ENCODE results near the gene RTL1. TPM values are rescaled to one million over a fixed set of nuclear protein-coding genes. Genes with fewer than 3 reads are reported as not detected.

The RTL1 gene
- total RNA-seq, 1 donor = not detected

- H3K9me3 ChIP-seq (ENCODE audit: low read depth, low read length) = no peaks in the 10 kb centered on the region
- no peaks in the 10 kb centered on the region for H3K27me3 ChIP-seq (ENCODE audit: insufficient read depth, low read length)
- no peak overlapping the region for H3K4me3 ChIP-seq (ENCODE audit: low read length)
- no peaks in the 10 kb centered on the region for H3K4me1 ChIP-seq (ENCODE audit: insufficient read depth, low read length)
These were observed 23.0 kb downstream of the RTL1 start for GRCh38 chr14:100880271-100881101.

GRCh38 chr14:100879782-100880181 lies 23.7 kb downstream of the RTL1 start:
- H3K4me1 ChIP-seq (ENCODE audit: insufficient read depth, low read length) = no peaks in the 10 kb centered on the region
- no peaks in the 10 kb centered on the region for H3K9me3 ChIP-seq (ENCODE audit: low read depth, low read length)
- H3K4me3 ChIP-seq (ENCODE audit: low read length) = no peak overlapping the region
- no peaks in the 10 kb centered on the region for H3K27me3 ChIP-seq (ENCODE audit: insufficient read depth, low read length)

- H3K27me3 ChIP-seq (ENCODE audit: insufficient read depth, low read length) = no peaks in the 10 kb centered on the region
These were observed 24.3 kb downstream of the RTL1 start for GRCh38 chr14:100879194-100879593.

DNA sequence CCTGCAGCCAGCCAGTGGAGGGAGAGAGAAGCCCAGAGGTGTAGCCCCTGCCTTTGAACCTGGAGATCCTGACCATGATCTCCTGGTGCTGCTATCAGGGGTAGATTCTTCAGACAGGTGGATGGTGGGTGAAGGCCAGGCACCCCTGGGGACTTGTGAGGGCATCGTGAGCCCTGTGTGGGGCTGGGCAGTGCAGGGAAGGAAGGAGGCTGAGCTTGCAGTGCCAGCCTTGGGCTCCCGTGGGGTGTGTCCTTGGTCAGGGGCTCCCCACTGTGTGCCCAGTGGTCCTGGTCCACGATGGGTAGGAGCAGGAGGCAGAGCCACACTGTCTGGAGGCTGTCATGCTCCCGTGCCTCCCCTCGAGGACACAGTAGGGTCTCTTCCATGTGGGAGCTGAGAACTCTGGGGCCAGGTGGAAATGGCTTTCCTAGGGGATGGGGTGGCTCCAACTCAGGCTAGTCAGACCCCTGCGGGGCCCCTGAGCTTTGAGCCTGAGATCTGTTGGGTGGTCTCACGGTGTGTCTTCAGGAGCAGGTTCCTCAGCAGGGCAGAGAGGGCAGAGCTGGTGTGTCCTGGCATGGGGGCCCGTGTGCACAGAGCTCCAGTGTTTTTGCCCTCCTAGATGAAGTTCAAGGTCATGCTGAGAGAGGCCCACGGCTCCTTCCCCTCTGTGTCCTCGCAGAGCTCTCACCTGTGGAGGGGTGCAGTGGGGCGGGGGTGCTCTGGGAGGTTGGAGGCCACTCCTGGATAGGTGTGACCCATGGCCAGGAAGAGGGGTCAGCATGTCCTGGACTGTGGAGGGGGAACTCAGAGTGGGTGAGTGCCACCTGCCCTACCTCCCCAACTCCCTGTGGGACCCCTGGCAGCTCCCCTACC lies 25.0 kb downstream of the RTL1 start:
- no peak overlapping the region for H3K4me3 ChIP-seq (ENCODE audit: low read length)
- H3K27me3 ChIP-seq (ENCODE audit: insufficient read depth, low read length) = no peaks in the 10 kb centered on the region
- H3K4me1 ChIP-seq (ENCODE audit: insufficient read depth, low read length) = no peaks in the 10 kb centered on the region
- no peaks in the 10 kb centered on the region for H3K9me3 ChIP-seq (ENCODE audit: low read depth, low read length)

More at GRCh38 chr14:100879194-100879593, 24.3 kb downstream of the RTL1 start:
- H3K4me1 ChIP-seq (ENCODE audit: insufficient read depth, low read length) = no peaks in the 10 kb centered on the region
- no peak overlapping the region for H3K4me3 ChIP-seq (ENCODE audit: low read length)
- no peaks in the 10 kb centered on the region for H3K9me3 ChIP-seq (ENCODE audit: low read depth, low read length)

- Histone ChIP-seq H3K4me3 (ENCODE audit: low read length) (no peak overlapping the region), H3K27me3 (ENCODE audit: insufficient read depth, low read length) (no peaks in the 10 kb centered on the region), H3K9me3 (ENCODE audit: low read depth, low read length) (no peaks in the 10 kb centered on the region), H3K4me1 (ENCODE audit: insufficient read depth, low read length) (no peaks in the 10 kb centered on the region)
These were observed 27.5 kb downstream of the RTL1 start for GRCh38 chr14:100875861-100876590.

DNA sequence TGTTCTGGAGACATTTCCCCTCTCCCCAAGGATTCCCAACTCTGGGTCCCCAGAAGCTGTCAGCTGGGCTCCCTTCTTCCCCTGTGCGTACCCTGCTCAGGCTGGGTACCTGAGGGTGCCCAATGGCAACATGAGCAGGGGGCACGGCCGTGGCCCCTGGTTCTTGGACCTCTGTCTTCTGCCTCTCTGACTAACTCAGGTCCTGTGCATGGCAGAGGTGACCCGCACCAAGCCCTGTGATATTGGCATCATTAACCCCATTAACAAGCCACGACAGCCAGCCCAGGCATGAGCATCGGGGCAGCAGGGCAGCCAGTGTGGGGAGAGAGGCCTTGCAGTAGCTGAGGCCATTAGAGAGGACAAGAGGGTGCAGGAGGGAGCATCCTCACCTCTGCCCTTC lies 28.4 kb downstream of the RTL1 start:
- no peaks in the 10 kb centered on the region for H3K27me3 ChIP-seq (ENCODE audit: insufficient read depth, low read length)
- H3K4me3 ChIP-seq (ENCODE audit: low read length) = no peak overlapping the region
- no peaks in the 10 kb centered on the region for H3K4me1 ChIP-seq (ENCODE audit: insufficient read depth, low read length)
- H3K9me3 ChIP-seq (ENCODE audit: low read depth, low read length) = no peaks in the 10 kb centered on the region

DNA sequence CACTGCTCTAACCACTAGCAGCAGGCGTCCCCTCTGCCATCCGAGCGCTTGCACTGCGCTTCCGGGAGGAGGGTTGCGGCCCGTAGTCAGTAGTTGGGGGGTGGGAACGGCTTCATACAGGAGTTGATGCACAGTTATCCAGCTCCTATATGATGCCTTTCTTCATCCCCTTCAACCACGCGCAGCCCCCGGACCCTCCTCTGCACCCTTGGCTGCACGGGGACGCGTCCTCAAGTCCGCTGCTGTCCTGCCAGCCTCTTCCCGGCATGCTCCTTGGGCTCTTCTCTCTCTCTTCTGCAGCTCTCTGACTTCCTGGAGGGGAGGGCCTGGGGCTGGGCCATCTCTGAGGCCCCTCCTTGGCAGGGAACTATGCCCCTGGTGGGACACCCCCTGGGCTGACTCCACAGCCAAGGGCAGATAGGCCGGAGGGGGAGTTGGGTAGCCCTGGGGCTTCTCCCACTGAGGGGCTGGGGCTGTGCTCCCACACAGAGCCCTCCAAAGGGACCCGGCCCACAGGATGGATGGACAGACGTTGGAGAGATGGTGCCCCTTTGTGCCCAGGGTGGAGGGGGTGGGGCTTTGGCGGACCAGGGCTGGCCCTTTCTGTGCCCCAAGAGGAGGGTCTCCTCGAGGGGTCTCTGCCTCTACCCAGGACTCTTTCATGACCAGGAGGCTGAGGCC lies 29.0 kb downstream of the RTL1 start:
- Histone ChIP-seq H3K9me3 (ENCODE audit: low read depth, low read length) (no peaks in the 10 kb centered on the region), H3K4me3 (ENCODE audit: low read length) (no peak overlapping the region), H3K27me3 (ENCODE audit: insufficient read depth, low read length) (no peaks in the 10 kb centered on the region), H3K4me1 (ENCODE audit: insufficient read depth, low read length) (no peaks in the 10 kb centered on the region)

GRCh38 chr14:100874051-100874410 lies 29.5 kb downstream of the RTL1 start:
- no peaks in the 10 kb centered on the region for H3K9me3 ChIP-seq (ENCODE audit: low read depth, low read length)
- H3K4me1 ChIP-seq (ENCODE audit: insufficient read depth, low read length) = no peaks in the 10 kb centered on the region
- no peaks in the 10 kb centered on the region for H3K27me3 ChIP-seq (ENCODE audit: insufficient read depth, low read length)
- no peak overlapping the region for H3K4me3 ChIP-seq (ENCODE audit: low read length)

DNA sequence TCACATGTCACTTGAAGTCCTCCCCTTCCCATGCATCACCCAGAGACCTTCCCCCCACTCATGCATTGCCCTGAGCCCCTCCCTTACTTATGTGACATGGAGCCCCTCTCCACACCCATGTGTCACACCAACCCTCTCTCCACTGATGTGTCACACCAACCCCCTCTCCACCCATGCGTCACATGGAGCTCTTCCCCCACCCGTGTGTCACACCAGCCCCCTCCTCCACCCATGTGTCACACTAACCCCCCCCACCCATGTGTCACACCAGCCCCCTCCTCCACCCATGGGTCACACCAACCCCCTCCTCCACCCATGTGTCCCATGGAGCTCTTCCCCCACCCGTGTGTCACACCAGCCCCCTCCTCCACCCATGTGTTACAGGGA lies 30.4 kb downstream of the RTL1 start:
- Histone ChIP-seq H3K4me1 (ENCODE audit: insufficient read depth, low read length) (no peaks in the 10 kb centered on the region), H3K4me3 (ENCODE audit: low read length) (no peak overlapping the region), H3K27me3 (ENCODE audit: insufficient read depth, low read length) (no peaks in the 10 kb centered on the region), H3K9me3 (ENCODE audit: low read depth, low read length) (no peaks in the 10 kb centered on the region)

DNA sequence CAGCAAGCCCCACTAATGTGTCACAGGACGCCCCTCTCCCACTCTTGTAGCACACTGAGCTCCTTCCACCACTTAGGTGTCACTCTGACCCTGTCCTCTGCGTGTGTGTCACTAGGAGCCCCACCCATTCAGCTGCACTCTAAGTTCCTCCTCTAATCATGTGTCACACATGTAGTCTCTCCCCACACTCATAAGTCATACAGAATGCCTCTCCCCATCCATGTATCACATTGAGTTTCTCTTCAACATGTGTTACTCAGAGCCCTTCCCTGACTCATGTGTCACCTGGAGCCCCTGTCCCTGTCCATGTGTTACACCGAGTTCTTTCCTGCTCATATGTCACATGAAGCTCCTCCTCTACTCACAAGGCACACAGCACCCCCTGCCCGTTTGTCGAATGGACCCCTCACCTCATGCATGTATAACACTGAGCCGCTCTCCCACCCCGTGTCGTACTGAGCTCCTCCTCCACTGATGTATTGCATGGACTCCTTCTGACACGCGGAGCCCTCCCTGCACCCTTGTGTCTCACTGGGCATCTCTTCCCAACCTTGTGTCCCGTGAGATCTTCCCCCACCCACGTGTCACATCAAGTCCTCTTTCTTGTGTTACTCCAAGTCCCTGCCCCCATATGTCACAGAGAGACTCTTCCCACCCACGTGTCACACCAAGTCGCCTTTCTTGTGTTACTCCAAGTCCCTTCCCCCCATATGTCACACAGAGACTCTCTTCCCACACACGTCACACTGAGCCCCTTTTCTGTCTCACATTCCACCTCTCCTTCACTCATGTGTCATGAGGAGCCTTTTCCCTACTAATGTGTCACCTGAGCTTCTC lies 31.0 kb downstream of the RTL1 start:
- Histone ChIP-seq H3K4me3 (ENCODE audit: low read length) (no peak overlapping the region), H3K4me1 (ENCODE audit: insufficient read depth, low read length) (no peaks in the 10 kb centered on the region), H3K27me3 (ENCODE audit: insufficient read depth, low read length) (no peaks in the 10 kb centered on the region), H3K9me3 (ENCODE audit: low read depth, low read length) (no peaks in the 10 kb centered on the region)

DNA sequence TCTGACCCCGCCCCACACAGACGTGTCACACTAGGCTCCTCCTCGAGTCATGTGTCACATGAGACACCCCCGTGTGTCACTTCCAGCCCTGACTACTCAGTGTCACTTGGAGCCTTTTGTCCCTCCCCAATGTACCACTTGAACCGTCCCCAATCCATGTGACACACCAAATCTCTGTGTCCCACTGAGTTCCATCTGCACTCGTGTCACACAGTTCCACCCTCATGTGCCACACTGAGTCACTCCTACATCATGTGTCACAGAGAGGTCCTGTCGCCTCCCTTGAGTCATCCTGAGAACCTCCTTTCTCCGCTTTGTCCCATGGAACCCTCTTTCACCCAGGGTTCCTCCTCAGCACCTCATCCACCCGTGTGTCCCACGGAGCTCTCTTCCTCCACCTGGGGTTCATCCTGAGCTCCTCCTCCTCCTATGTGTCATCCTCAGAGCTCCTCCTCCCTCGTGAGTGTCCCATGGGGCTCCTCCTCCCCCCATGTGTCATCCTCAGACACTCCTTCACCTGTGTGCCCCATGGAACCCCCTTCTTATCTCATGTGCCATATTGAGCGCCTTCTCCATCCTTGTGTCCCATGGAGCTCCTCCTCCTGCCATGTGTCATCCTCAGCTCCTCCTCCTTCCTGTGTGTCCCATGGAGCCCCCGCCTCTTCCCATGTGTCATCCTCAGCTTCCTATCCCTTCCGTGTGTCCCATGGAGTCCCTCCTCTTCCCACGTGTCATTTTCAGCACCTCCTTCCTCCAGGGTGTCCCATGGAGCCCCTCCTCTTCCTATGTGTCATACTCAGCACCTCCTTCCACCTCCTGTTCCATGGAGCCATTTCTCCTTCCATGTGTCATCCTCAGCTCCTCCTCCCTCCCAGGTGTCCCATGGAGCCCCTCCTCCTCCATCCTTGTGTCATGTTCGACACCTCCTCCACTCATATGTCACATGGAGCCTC lies 32.0 kb downstream of the RTL1 start:
- Histone ChIP-seq H3K4me1 (ENCODE audit: insufficient read depth, low read length) (no peaks in the 10 kb centered on the region), H3K4me3 (ENCODE audit: low read length) (no peak overlapping the region), H3K9me3 (ENCODE audit: low read depth, low read length) (no peaks in the 10 kb centered on the region), H3K27me3 (ENCODE audit: insufficient read depth, low read length) (no peaks in the 10 kb centered on the region)

DNA sequence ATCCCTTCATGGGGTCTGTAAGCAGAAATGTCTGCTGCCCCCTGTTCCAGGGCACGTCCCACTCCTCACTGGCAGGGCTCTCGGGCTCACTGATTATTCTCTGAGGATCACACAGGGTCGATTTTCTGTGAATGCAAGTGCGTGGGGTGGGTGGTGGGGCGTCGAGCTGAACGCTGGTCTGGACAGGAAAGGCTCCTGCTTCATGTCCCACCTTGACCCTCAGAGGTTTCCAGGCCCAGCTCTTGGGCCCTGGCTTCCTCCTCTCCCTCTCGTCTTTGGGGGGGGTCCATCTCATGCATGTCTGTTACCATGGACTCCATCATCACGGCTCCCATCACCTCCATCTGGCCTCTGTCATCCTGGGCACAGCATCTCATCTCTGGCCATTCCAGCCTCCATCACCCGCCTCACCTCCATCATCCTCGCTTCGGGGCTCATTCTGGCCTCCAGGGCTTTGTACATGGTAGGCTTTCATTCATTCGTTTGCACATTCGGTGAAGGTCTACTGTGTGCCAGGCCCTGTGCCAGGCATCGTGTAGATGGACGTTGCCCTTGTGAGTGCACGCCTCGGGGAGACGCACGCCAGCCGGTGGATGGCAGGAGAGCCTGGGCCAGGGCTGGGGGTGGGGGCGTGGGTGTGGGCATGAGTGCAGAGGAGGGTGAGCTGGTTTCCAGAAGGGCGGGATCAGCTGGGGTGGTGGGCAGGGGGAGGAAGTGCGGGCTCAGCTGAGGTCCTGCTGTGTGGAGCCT lies 34.7 kb downstream of the RTL1 start:
- H3K4me1 ChIP-seq (ENCODE audit: insufficient read depth, low read length) = no peaks in the 10 kb centered on the region
- H3K27me3 ChIP-seq (ENCODE audit: insufficient read depth, low read length) = no peaks in the 10 kb centered on the region
- no peak overlapping the region for H3K4me3 ChIP-seq (ENCODE audit: low read length)
- H3K9me3 ChIP-seq (ENCODE audit: low read depth, low read length) = no peaks in the 10 kb centered on the region

Data from mononuclear cell (primary cell).